Measurements from ENCODE around the gene ZBTB7C. TPM values are rescaled to one million over a fixed set of nuclear protein-coding genes. Genes with fewer than 3 reads are reported as not detected.

The ZBTB7C gene
- total and polyA plus RNA-seq, 2 of the 4 experiments (the other 2 are of a cell fraction) = not detected

GRCh38 chr18:48059455-48060010 lies 349.6 kb downstream of the ZBTB7C start:
- H4K20me1 ChIP-seq (ENCODE audit: insufficient read depth, low read length) = no peaks in the 10 kb centered on the region
- no peak overlapping the region for H2BK120ac ChIP-seq (ENCODE audit: low read depth, low read length)
- H3K18ac ChIP-seq (ENCODE audit: low read depth, low read length) = no peak overlapping the region
- no peak overlapping the region for H4K91ac ChIP-seq (ENCODE audit: insufficient read depth, low read depth, low read length)
- H2AFZ ChIP-seq (replicated peaks; ENCODE audit: low read length, poor library complexity) = no peak overlapping the region
- no peaks in the 10 kb centered on the region for H3K9me1 ChIP-seq (ENCODE audit: insufficient read depth, low read length)
- ChIA-PET CTCF (no interaction called here), POLR2A (ENCODE audit: unreplicated experiment) (no interaction called here)
- no peaks in the 10 kb centered on the region for H3K9me3 ChIP-seq (ENCODE audit: control insufficient read depth, insufficient read depth, low read length)
- no peak overlapping the region for H4K8ac ChIP-seq (ENCODE audit: low read depth in 2 of 2, low read length in 2 of 2)
- no CpG with 5 or more reads among the region's 5 CpGs for WGBS, 2 experiments (ENCODE audit: extremely low coverage in 2 of 2, insufficient read length in 1 of 2)
- ATAC-seq (ENCODE audit: low read depth) (no peak), DNase-seq (no peak)
- H3K23ac ChIP-seq (ENCODE audit: low read depth, low read length) = no peak overlapping the region
- no peak overlapping the region for H2BK20ac ChIP-seq (ENCODE audit: low read depth, low read length)
- H3K36me3 ChIP-seq (ENCODE audit: control insufficient read depth, insufficient read depth, low read length) = no peaks in the 10 kb centered on the region
- H3K56ac ChIP-seq (ENCODE audit: extremely low read depth, insufficient read depth, low read length) = no peak overlapping the region
- no peak overlapping the region for H3K4me2 ChIP-seq (ENCODE audit: low read depth, low read length)
- H2BK5ac ChIP-seq (ENCODE audit: low read depth, low read length, poor library complexity, severe bottlenecking) = no peak overlapping the region
- peaks cover 5% of the 10 kb centered on the region; the same call in 1 of the 2 replicates for H3K27me3 ChIP-seq (ENCODE audit: control insufficient read depth, insufficient read depth, low read length)
- H3K27ac ChIP-seq (ENCODE audit: insufficient read depth, low read length) = no peak overlapping the region
- no peak overlapping the region for H2AK5ac ChIP-seq (ENCODE audit: low read depth, low read length)
- H2AK9ac ChIP-seq (replicated peaks; ENCODE audit: low read depth, low read length, poor library complexity) = no peak overlapping the region
- intact Hi-C loops (cut with micrococcal nuclease) (no loop called here), in situ Hi-C loops (cut with MboI; ENCODE audit: low sequenced_read_pairs) (no loop called here), dilution Hi-C loops (cut with HindIII; ENCODE audit: low sequenced_read_pairs, unreplicated experiment) (no loop called here)
- H3K4ac ChIP-seq (ENCODE audit: low read depth, low read length) = no peak overlapping the region
- no peak overlapping the region for H4K5ac ChIP-seq (ENCODE audit: low read depth, low read length)
- no peak overlapping the region for H2BK15ac ChIP-seq (ENCODE audit: low read depth, low read length)
- no peak overlapping the region for H3K9ac ChIP-seq (ENCODE audit: low read depth, low read length)
- no TSS peak for BruUV-seq (replicated peaks)
- no peak overlapping the region for H3K14ac ChIP-seq (replicated peaks; ENCODE audit: low read depth, low read length)
- H3K4me1 ChIP-seq (ENCODE audit: control insufficient read depth, insufficient read depth, low read length) = no peaks in the 10 kb centered on the region
- H3K79me1 ChIP-seq (ENCODE audit: low read depth in 1 of 2, low read length in 2 of 2) = no peaks in the 10 kb centered on the region
- TF ChIP-seq MXI1 (IDR thresholded peaks at IDR 0.05; ENCODE audit: borderline replicate concordance, low read depth, low read length) (no peak), FOS (IDR thresholded peaks at IDR 0.05; ENCODE audit: low read depth, low read length) (no peak), RCOR1 (IDR thresholded peaks at IDR 0.05; ENCODE audit: insufficient replicate concordance, low read length) (no peak), CTCF (conservative IDR thresholded peaks at IDR 0.05; ENCODE audit: low read depth, low read length) (no peak), RFX5 (IDR thresholded peaks at IDR 0.05; ENCODE audit: low read depth, low read length) (no peak), SMC3 (IDR thresholded peaks at IDR 0.05; ENCODE audit: low read depth, low read length) (no peak)
- no peak overlapping the region for H3K4me3 ChIP-seq (ENCODE audit: insufficient read depth, low read depth, low read length)
